GM04504 (cell line): Measurements from ENCODE around the gene STXBP5.

ENCODE experiments used
- DNase-seq: peaks from one replicate; pipeline ENCODE4 v3.0.0-alpha.2; 2012; ENCODE audit warnings: low read depth

Gene STXBP5

GRCh38 chr6:147204060-147204785, at the start of gene STXBP5:
Gene STXBP5 (plus strand): TSS chr6:147204417. CDS start chr6:147204533, 116 bp downstream.
- DNase-seq = no peak

- DNase-seq = peak; percentile 46
Measured at GRCh38 chr6:147154454-147154853, 49.8 kb upstream of the STXBP5 start.

GRCh38 chr6:147156218-147156617, 48.0 kb upstream of the STXBP5 start:
- DNase-seq = no peak

GRCh38 chr6:147156799-147157382, 47.3 kb upstream of the STXBP5 start:
- no peak for DNase-seq

- no peak for DNase-seq
Measured at GRCh38 chr6:147157930-147158329, 46.3 kb upstream of the STXBP5 start.

- DNase-seq = no peak
Measured at GRCh38 chr6:147158881-147159280, 45.3 kb upstream of the STXBP5 start.

- DNase-seq = no peak
Measured at GRCh38 chr6:147159536-147160374, 44.5 kb upstream of the STXBP5 start.

- DNase-seq = no peak
Measured at GRCh38 chr6:147160593-147160992, 43.6 kb upstream of the STXBP5 start.

GRCh38 chr6:147161253-147161973, 42.8 kb upstream of the STXBP5 start:
- DNase-seq = no peak

GRCh38 chr6:147161974-147162495, 42.2 kb upstream of the STXBP5 start:
- DNase-seq = no peak

GRCh38 chr6:147164761-147165160, 39.5 kb upstream of the STXBP5 start:
- no peak for DNase-seq

- no peak for DNase-seq
Measured at GRCh38 chr6:147166360-147166944, 37.8 kb upstream of the STXBP5 start.

GRCh38 chr6:147166992-147167391, 37.2 kb upstream of the STXBP5 start:
- no peak for DNase-seq

- DNase-seq = no peak
Measured at GRCh38 chr6:147167576-147168461, 36.4 kb upstream of the STXBP5 start.

- DNase-seq = no peak
Measured at GRCh38 chr6:147169529-147169928, 34.7 kb upstream of the STXBP5 start.

GRCh38 chr6:147170269-147170668, 33.9 kb upstream of the STXBP5 start:
- DNase-seq = peak; percentile 90

GRCh38 chr6:147173140-147173539, 31.1 kb upstream of the STXBP5 start:
- no peak for DNase-seq

GRCh38 chr6:147173675-147174308, 30.4 kb upstream of the STXBP5 start:
- DNase-seq = no peak

- no peak for DNase-seq
Measured at GRCh38 chr6:147176795-147177194, 27.4 kb upstream of the STXBP5 start.

- DNase-seq = no peak
Measured at GRCh38 chr6:147177286-147177685, 26.9 kb upstream of the STXBP5 start.
